RWPE2 (cell line): ENCODE measurements around the gene OTULIN.

Source experiments
- ATAC-seq: fragments of 200-7000 bp; cut with Tn5 transposase; 3 replicates; pipeline ENCODE4 v1.9.1; 2021; ENCODE audit warnings: low read depth
- DNase-seq: peaks from one replicate; pipeline ENCODE4 v3.0.0-alpha.2; 2020; ENCODE audit warnings: low spot score
- H3K27ac ChIP-seq: fragments of 450-650 bp; 2 replicates; pipeline ENCODE4 v1.5.1; 2017; ENCODE audit warnings: mild to moderate bottlenecking; ENCODE audit not compliant: poor library complexity, severe bottlenecking
- H3K27me3 ChIP-seq: fragments of 250-450 bp; sonication (Bioruptor Pico); 2 replicates; pipeline ENCODE4 v1.5.1; 2021; ENCODE audit warnings: mild to moderate bottlenecking, moderate library complexity; ENCODE audit not compliant: insufficient read depth, poor library complexity, severe bottlenecking
- H3K36me3 ChIP-seq: fragments of 250-450 bp; sonication (Bioruptor Pico); 2 replicates; pipeline ENCODE4 v1.5.1; 2020; ENCODE audit warnings: low read depth, mild to moderate bottlenecking, moderate library complexity
- H3K4me1 ChIP-seq: fragments of 250-450 bp; sonication (Bioruptor Pico); 2 replicates; pipeline ENCODE4 v1.5.1; 2021; ENCODE audit warnings: mild to moderate bottlenecking, moderate library complexity; ENCODE audit not compliant: insufficient read depth, poor library complexity, severe bottlenecking
- H3K4me3 ChIP-seq: fragments of 250-450 bp; sonication (Bioruptor Pico); 2 replicates; pipeline ENCODE4 v1.5.1; 2021; ENCODE audit warnings: mild to moderate bottlenecking, moderate library complexity; ENCODE audit not compliant: severe bottlenecking
- H3K9me3 ChIP-seq: fragments of 250-450 bp; sonication (Bioruptor Pico); 2 replicates; pipeline ENCODE4 v1.5.1; 2021; ENCODE audit warnings: mild to moderate bottlenecking, moderate library complexity; ENCODE audit not compliant: severe bottlenecking
- TF ChIP-seq, protein P1 (sequence below): fragments of 450-650 bp; IDR thresholded peaks from one replicate; pipeline ENCODE4 v1.5.1; 2017; ENCODE audit warnings: mild to moderate bottlenecking, moderate library complexity; ENCODE audit not compliant: poor library complexity, severe bottlenecking

The OTULIN gene

DNA sequence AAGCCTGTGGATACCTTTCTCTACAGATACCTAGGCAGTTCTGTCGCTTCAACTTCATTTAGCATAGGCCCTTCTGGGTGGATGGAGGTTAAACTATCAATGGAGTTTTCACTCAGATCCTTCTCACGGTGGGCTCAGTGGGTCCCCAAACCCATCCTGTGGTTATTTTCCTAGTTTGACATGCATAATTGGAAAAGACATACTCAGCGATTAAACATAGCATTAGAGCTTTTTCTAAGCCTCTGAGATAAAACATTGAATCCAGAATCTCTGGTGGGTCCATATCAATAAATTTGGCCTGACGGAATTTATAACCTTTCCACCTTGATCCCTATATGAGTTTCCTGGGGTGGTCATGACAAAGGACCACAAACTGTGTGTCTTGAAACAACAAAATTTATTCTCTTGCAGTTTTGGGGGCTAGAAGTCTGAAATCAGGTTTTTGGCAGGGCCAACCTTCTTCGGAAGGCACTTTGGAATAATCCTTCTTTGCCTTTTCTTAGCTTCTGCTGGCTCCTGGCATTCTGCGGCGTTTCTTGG lies 1.7 kb upstream of the OTULIN start:
- Histone ChIP-seq H3K4me3 (no peak overlapping the region), H3K27ac (peak overlapping the region; percentile 81), H3K9me3 (no peaks in the 10 kb centered on the region), H3K36me3 (0 out of 2 replicates have a peak, but pooled peaks cover 8% of the 10 kb centered on the region), H3K4me1 (peaks cover 36% of the 10 kb centered on the region), H3K27me3 (no peaks in the 10 kb centered on the region)
- DNase-seq (no peak), ATAC-seq (no peak)
- TF ChIP-seq, protein P1, sequence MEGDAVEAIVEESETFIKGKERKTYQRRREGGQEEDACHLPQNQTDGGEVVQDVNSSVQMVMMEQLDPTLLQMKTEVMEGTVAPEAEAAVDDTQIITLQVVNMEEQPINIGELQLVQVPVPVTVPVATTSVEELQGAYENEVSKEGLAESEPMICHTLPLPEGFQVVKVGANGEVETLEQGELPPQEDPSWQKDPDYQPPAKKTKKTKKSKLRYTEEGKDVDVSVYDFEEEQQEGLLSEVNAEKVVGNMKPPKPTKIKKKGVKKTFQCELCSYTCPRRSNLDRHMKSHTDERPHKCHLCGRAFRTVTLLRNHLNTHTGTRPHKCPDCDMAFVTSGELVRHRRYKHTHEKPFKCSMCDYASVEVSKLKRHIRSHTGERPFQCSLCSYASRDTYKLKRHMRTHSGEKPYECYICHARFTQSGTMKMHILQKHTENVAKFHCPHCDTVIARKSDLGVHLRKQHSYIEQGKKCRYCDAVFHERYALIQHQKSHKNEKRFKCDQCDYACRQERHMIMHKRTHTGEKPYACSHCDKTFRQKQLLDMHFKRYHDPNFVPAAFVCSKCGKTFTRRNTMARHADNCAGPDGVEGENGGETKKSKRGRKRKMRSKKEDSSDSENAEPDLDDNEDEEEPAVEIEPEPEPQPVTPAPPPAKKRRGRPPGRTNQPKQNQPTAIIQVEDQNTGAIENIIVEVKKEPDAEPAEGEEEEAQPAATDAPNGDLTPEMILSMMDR: no peak

DNA sequence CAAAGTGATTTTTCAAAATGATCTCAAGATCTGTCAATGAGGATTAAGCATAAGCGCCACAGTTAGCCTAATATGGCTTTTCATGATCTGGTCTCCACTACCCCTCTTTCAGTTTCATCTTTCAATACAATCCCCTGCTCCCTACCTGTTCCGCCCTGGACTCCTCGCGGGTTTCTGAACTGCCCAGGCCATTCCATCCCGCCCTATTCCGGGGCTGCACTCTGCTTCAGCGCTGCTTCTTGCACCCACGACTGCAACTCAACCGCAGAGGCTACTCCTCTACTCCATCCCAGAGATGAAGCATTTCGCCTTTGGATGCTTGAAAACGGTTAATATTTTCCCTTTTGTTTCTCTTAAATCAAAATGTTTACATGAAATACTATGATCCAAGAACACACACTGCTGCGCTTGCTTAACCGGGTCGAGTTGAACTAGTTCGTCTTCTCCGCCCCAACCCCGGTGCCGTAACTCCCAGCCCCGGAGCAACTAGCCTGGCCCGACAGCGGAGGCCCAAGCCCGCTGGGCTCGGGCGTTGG lies 716 bp upstream of the OTULIN start:
- TF ChIP-seq, protein P1: no peak
- peak; percentile 5; the same call in 1 of the 3 replicates for ATAC-seq
- Histone ChIP-seq H3K4me1 (peaks cover 36% of the 10 kb centered on the region), H3K27me3 (no peaks in the 10 kb centered on the region), H3K9me3 (no peaks in the 10 kb centered on the region), H3K4me3 (peak overlapping the region; percentile 90), H3K27ac (peak overlapping the region; percentile 81), H3K36me3 (peaks cover 16% of the 10 kb centered on the region; the same call in 1 of the 2 replicates)
- no peak for DNase-seq

DNA sequence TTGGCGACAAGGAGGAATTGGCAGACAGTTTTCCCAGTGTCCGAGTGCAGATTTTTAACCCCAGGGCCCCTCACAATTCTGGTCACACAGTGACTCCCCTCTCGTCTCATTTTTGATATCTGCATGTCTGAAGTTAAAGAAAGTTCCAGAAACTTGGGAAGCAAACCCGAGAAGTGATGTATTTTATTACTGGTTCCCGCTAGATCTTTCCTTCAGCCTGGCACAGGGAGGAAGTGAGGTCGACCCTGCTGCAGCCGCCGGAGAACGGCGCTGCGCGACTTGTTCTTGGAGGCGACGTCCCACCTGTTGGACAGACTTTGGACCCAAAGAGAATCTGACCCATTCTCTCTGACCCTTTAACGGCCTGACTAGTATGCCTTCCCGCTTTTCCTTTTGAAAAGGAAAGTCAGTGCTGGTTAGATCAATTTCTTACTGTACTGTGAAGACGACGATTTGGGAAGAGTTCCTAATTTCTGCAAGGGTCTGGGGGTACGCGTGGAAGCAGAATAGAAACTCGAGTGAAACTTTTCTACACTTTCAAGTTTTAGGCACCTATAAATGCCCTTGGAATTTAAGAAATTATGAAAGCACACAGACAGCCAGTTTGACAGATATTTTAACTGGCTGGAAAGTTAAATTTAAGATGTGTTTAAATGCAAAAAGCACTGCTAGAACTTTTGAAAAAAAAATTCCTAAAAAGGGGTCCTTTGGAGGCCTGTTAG lies 744 bp downstream of the OTULIN start:
- H3K36me3 ChIP-seq: peaks cover 20% of the 10 kb centered on the region
- TF ChIP-seq, protein P1: peak; percentile 33
- peak overlapping the region; percentile 81 for H3K27ac ChIP-seq
- peak overlapping the region; percentile 90 for H3K4me3 ChIP-seq
- ATAC-seq (no peak), DNase-seq (no peak)
- no peaks in the 10 kb centered on the region for H3K27me3 ChIP-seq
- H3K4me1 ChIP-seq: peaks cover 39% of the 10 kb centered on the region
- H3K9me3 ChIP-seq: no peaks in the 10 kb centered on the region

- H3K27me3 ChIP-seq: no peaks in the 10 kb centered on the region
- no peak for DNase-seq
- TF ChIP-seq, protein P1: no peak
- no peak overlapping the region for H3K27ac ChIP-seq
- peak overlapping the region; percentile 90 for H3K4me3 ChIP-seq
- no peaks in the 10 kb centered on the region for H3K9me3 ChIP-seq
- peak; percentile 30; the same call in 1 of the 3 replicates for ATAC-seq
- H3K36me3 ChIP-seq: peaks cover 20% of the 10 kb centered on the region
- H3K4me1 ChIP-seq: peaks cover 41% of the 10 kb centered on the region
Observed at GRCh38 chr5:14665949-14666348, 1.4 kb downstream of the OTULIN start.

GRCh38 chr5:14666357-14666756 lies 1.8 kb downstream of the OTULIN start:
- no peak for DNase-seq
- Histone ChIP-seq H3K4me3 (no peak overlapping the region), H3K27ac (no peak overlapping the region), H3K36me3 (peaks cover 20% of the 10 kb centered on the region), H3K27me3 (no peaks in the 10 kb centered on the region), H3K9me3 (no peaks in the 10 kb centered on the region), H3K4me1 (peaks cover 41% of the 10 kb centered on the region)
- ATAC-seq: no peak
- TF ChIP-seq, protein P1: no peak
